ENCODE data around the gene CPTP. TPM values are rescaled to one million over a fixed set of nuclear protein-coding genes. Genes with fewer than 3 reads are reported as not detected.

CPTP gene
- total and polyA plus RNA-seq, 10 of the 15 experiments (the other 5 are each of a cell fraction or from before 2014, with no cell fraction given), result 0.06 to 24.3 (median 10.0) TPM

- H3K27ac ChIP-seq (ENCODE audit: control insufficient read depth, insufficient read depth), result peak overlapping the region; percentile 82; the same call in 1 of the 2 replicates
- DNase-seq (ENCODE audit: low read depth, low spot score) (no peak), FAIRE-seq (no peak), ATAC-seq (no peak)
- no peaks in the 10 kb centered on the region for H3K27me3 ChIP-seq (replicated peaks in 1 of 2; ENCODE audit: control insufficient read depth in 2 of 2, insufficient read depth in 2 of 2, low read length in 1 of 2)
- POLR2A ChIA-PET, result interaction anchor here (0.9 kb wide), 1 partner anchor 320 kb away, joined by 3 read pairs; no protein-coding TSS in a partner anchor
- no TSS peak for BruUV-seq (replicated peaks)
- RAD21 ChIA-PET (ENCODE audit: unreplicated experiment), result interaction anchor here (0.8 to 1.2 kb wide), 8 partner anchors 13 to 273 kb away, joined by 3 to 5 read pairs (median 4); partner anchors contain the start of gene AURKAIP1
- H3K4me2 ChIP-seq (ENCODE audit: control insufficient read depth, insufficient read depth), result peak overlapping the region; percentile 99
- in situ Hi-C loops (cut with MboI) (no loop called here), intact Hi-C loops (cut with micrococcal nuclease; ENCODE audit: unreplicated experiment) (loop anchor here (5.0 kb wide), 1 partner anchor 187 kb away; the partner anchor contains the start of gene C1orf159)
- H2AFZ ChIP-seq (ENCODE audit: control insufficient read depth, low read depth, low read length), result peak overlapping the region; percentile 83
- H3K4me3 ChIP-seq, result peak overlapping the region; percentile 84; the same call in 1 of the 2 replicates
- H3K9me3 ChIP-seq (replicated peaks; ENCODE audit: control insufficient read depth, insufficient read depth, low read length), result no peaks in the 10 kb centered on the region
- H4K20me1 ChIP-seq (ENCODE audit: control insufficient read depth, insufficient read depth), result no peaks in the 10 kb centered on the region
- 50% methylated on average over 28 of the region's 29 CpGs for WGBS (ENCODE audit: insufficient coverage, insufficient replicate concordance, low lambda C conversion rate, missing lambda C conversion rate)
- H3K36me3 ChIP-seq (ENCODE audit: control insufficient read depth in 2 of 2, insufficient read depth in 2 of 2, low read length in 1 of 2), result no peaks in the 10 kb centered on the region
- TF ChIP-seq KDM1A (IDR thresholded peaks at IDR 0.05; ENCODE audit: borderline replicate concordance), result no peak
- no peak for TF ChIP-seq SUPT20H (IDR thresholded peaks at IDR 0.05; ENCODE audit: borderline replicate concordance, control insufficient read depth, low read depth, low read length)
- TF ChIP-seq NFYB (IDR thresholded peaks at IDR 0.05; ENCODE audit: insufficient read depth, low read depth, low read length), result no peak
- TF ChIP-seq DPF2 (IDR thresholded peaks at IDR 0.05), result no peak
- TF ChIP-seq USF1 (IDR thresholded peaks at IDR 0.05; ENCODE audit: borderline replicate concordance, extremely low read length, insufficient read depth, low read depth, low read length), result peak; percentile 56
- peak in 1 of 2 experiments; percentile 72; a peak in 2 of 4 replicates for TF ChIP-seq BHLHE40 (IDR thresholded peaks at IDR 0.05; ENCODE audit: borderline replicate concordance in 1 of 2, low read depth in 2 of 2, low read length in 1 of 2)
- peaks cover 25% of the 10 kb centered on the region for H3K79me2 ChIP-seq (ENCODE audit: control insufficient read depth, insufficient read depth, low read length)
- H3K9ac ChIP-seq (ENCODE audit: control insufficient read depth, insufficient read depth, low read length), result peak overlapping the region; percentile 73; the same call in 1 of the 2 replicates
- CTCF ChIA-PET, result interaction anchor here (0.7 to 1.5 kb wide), 7 partner anchors 20 to 212 kb away, joined by 3 to 8 read pairs (median 3); no protein-coding TSS in a partner anchor
- SMC1A ChIA-PET (ENCODE audit: uncharacterized antibody, unreplicated experiment), result interaction anchor here (0.7 to 1.2 kb wide), 3 partner anchors 13 to 136 kb away, joined by 3 to 5 read pairs (median 3); no protein-coding TSS in a partner anchor
- peaks cover 27% of the 10 kb centered on the region for H3K4me1 ChIP-seq (ENCODE audit: control insufficient read depth, insufficient read depth, low read length)
Measured at GRCh38 chr1:1304331-1305299, 20.0 kb upstream of the CPTP start.

All from GM12878 (cell line).